H9 (cell line): ENCODE results near the gene HEXIM1. TPM values are rescaled to one million over a fixed set of nuclear protein-coding genes. Genes with fewer than 3 reads are reported as not detected.
A peak's percentile ranks its signal among the peaks of the same experiment; 100 is the strongest.

Source experiments
- DNase-seq: peaks from one replicate; pipeline ENCODE4 v3.0.0-alpha.2; 2017
- H2AFZ ChIP-seq: one replicate; pipeline ENCODE4 v1.6.1; 2013; ENCODE audit warnings: mild to moderate bottlenecking, low read length, control low read depth, moderate library complexity
- H2AK5ac ChIP-seq: 2 replicates; pipeline ENCODE4 v1.6.1; 2013; ENCODE audit warnings: low read length, control low read depth, mixed read lengths; ENCODE audit not compliant: insufficient read length
- H2BK120ac ChIP-seq: one replicate; pipeline ENCODE4 v1.6.1; 2013; ENCODE audit warnings: low read depth, mild to moderate bottlenecking, low read length, control low read depth, inconsistent platforms; ENCODE audit not compliant: poor library complexity, severe bottlenecking
- H2BK12ac ChIP-seq: 2 replicates; pipeline ENCODE4 v1.6.1; 2013; ENCODE audit warnings: low read length, control low read depth, mixed read lengths, low read depth; ENCODE audit not compliant: insufficient read length
- H2BK15ac ChIP-seq: 2 replicates; pipeline ENCODE4 v1.6.1; 2013; ENCODE audit warnings: low read depth, low read length, control low read depth
- H2BK20ac ChIP-seq: one replicate; pipeline ENCODE4 v1.6.1; 2013; ENCODE audit warnings: low read depth, mild to moderate bottlenecking, low read length, control low read depth, inconsistent platforms; ENCODE audit not compliant: poor library complexity, severe bottlenecking
- H2BK5ac ChIP-seq: 2 replicates; pipeline ENCODE4 v1.6.1; 2013; ENCODE audit warnings: low read length, control low read depth, mixed read lengths; ENCODE audit not compliant: insufficient read length
- H3K14ac ChIP-seq: 2 replicates; pipeline ENCODE4 v1.6.1; 2013; ENCODE audit warnings: low read length, control low read depth; ENCODE audit not compliant: insufficient read depth
- H3K18ac ChIP-seq: 2 replicates; pipeline ENCODE4 v1.6.1; 2013; ENCODE audit warnings: low read depth, mild to moderate bottlenecking, mixed read lengths, low read length, control low read depth; ENCODE audit not compliant: insufficient read length
- H3K23ac ChIP-seq: 2 replicates; pipeline ENCODE4 v1.6.1; 2013; ENCODE audit warnings: low read length, control low read depth, mixed read lengths, low read depth; ENCODE audit not compliant: insufficient read length
- H3K23me2 ChIP-seq: 2 replicates; pipeline ENCODE4 v1.6.1; 2013; ENCODE audit warnings: low read depth, mild to moderate bottlenecking, mixed read lengths, low read length, control low read depth; ENCODE audit not compliant: insufficient read length, poor library complexity, severe bottlenecking
- H3K27ac ChIP-seq: 2 replicates; pipeline ENCODE4 v1.5.1; 2013; ENCODE audit warnings: low read length, control low read depth, mixed read lengths, low read depth; ENCODE audit not compliant: insufficient read length
- H3K27me3 ChIP-seq: 2 replicates; pipeline ENCODE4 v1.6.1; 2013; ENCODE audit warnings: low read length, control low read depth, inconsistent platforms; ENCODE audit not compliant: insufficient read depth
- H3K4ac ChIP-seq: 2 replicates; pipeline ENCODE4 v1.6.1; 2013; ENCODE audit warnings: low read depth, mild to moderate bottlenecking, control low read depth, inconsistent platforms, low read length, moderate library complexity
- H3K4me1 ChIP-seq: 2 replicates; pipeline ENCODE4 v1.6.1; 2013; ENCODE audit warnings: low read length, control low read depth, inconsistent platforms; ENCODE audit not compliant: insufficient read depth
- H3K4me2 ChIP-seq: 2 replicates; pipeline ENCODE4 v1.6.1; 2013; ENCODE audit warnings: low read length, control low read depth, mixed read lengths; ENCODE audit not compliant: insufficient read length, insufficient read depth
- H3K56ac ChIP-seq: 2 replicates; pipeline ENCODE4 v1.6.1; 2013; ENCODE audit warnings: low read depth, mild to moderate bottlenecking, mixed read lengths, low read length, control low read depth; ENCODE audit not compliant: insufficient read length
- H3K79me1 ChIP-seq: 2 replicates; pipeline ENCODE4 v1.6.1; 2013; ENCODE audit warnings: low read depth, mild to moderate bottlenecking, moderate library complexity, low read length, control low read depth, inconsistent platforms; ENCODE audit not compliant: insufficient read depth, poor library complexity, severe bottlenecking
- H3K79me2 ChIP-seq: 2 replicates; pipeline ENCODE4 v1.6.1; 2013; ENCODE audit warnings: low read length, control low read depth, inconsistent platforms; ENCODE audit not compliant: insufficient read depth
- H3K9ac ChIP-seq: 2 replicates; pipeline ENCODE4 v1.6.1; 2013; ENCODE audit warnings: low read length, control low read depth, mixed read lengths; ENCODE audit not compliant: insufficient read length; ENCODE audit errors: extremely low read depth
- H3K9me3 ChIP-seq: one replicate; pipeline ENCODE4 v1.6.1; 2013; ENCODE audit warnings: low read depth, low read length, inconsistent platforms; ENCODE audit not compliant: control insufficient read depth
- H3T11ph ChIP-seq: one replicate; pipeline ENCODE4 v1.6.1; 2013; ENCODE audit warnings: mild to moderate bottlenecking, low read length, control low read depth, inconsistent platforms
- H4K20me1 ChIP-seq: one replicate; pipeline ENCODE4 v1.6.1; 2013; ENCODE audit not compliant: control insufficient read depth, insufficient read length, insufficient read depth
- H4K5ac ChIP-seq: 2 replicates; pipeline ENCODE4 v1.6.1; 2013; ENCODE audit warnings: low read depth, mild to moderate bottlenecking, mixed read lengths, low read length, control low read depth; ENCODE audit not compliant: insufficient read length
- H4K8ac ChIP-seq: replicated peaks from 2 replicates; pipeline ENCODE4 v1.6.1; 2013; ENCODE audit warnings: low read length, control low read depth, mixed read lengths, low read depth; ENCODE audit not compliant: insufficient read length
- H4K91ac ChIP-seq: 2 replicates; pipeline ENCODE4 v1.6.1; 2013; ENCODE audit warnings: low read depth, mild to moderate bottlenecking, moderate library complexity, mixed read lengths, low read length, control low read depth; ENCODE audit not compliant: insufficient read length
- H3K27ac Mint-ChIP-seq, 3 experiments: 2 replicates in 2 of 3; 3 replicates in 1 of 3; pipeline ENCODE4 v1.8.0; 2020 to 2021; ENCODE audit warnings: mixed read lengths in 3 of 3, mild to moderate bottlenecking in 1 of 3, moderate library complexity in 1 of 3
- H3K27me3 Mint-ChIP-seq: 2 replicates; pipeline ENCODE4 v1.8.0; 2021; ENCODE audit warnings: low read depth, mild to moderate bottlenecking, moderate library complexity, mixed read lengths
- H3K36me3 Mint-ChIP-seq, 3 experiments: 2 replicates in 2 of 3; 3 replicates in 1 of 3; pipeline ENCODE4 v1.8.0; 2020 to 2021; ENCODE audit warnings: low read depth in 3 of 3, mixed read lengths in 3 of 3; ENCODE audit not compliant: insufficient read depth in 1 of 3
- H3K4me1 Mint-ChIP-seq, 2 experiments: 2 replicates each; pipeline ENCODE4 v1.8.0; 2020; ENCODE audit warnings: mixed read lengths in 2 of 2
- H3K4me3 Mint-ChIP-seq, 2 experiments: 2 replicates in 1 of 2; 3 replicates in 1 of 2; pipeline ENCODE4 v1.8.0; 2020 to 2021; ENCODE audit warnings: mild to moderate bottlenecking in 2 of 2, mixed read lengths in 2 of 2, moderate library complexity in 1 of 2
- H3K9me3 Mint-ChIP-seq, 2 experiments: 2 replicates in 1 of 2; 3 replicates in 1 of 2; pipeline ENCODE4 v1.8.0; 2020; ENCODE audit warnings: mild to moderate bottlenecking in 2 of 2, mixed read lengths in 2 of 2, moderate library complexity in 1 of 2
- CTCF ChIP-seq: fragments of 200-600 bp; sonication (generic); conservative IDR thresholded peaks from 3 replicates; pipeline ENCODE4 v1.8.0; 2021; ENCODE audit warnings: antibody characterized with exemption, mild to moderate bottlenecking
- WGBS: extraction: QIAGEN DNeasy Blood & Tissue Kit; methylation state at CpG from one replicate; pipeline ENCODE4 v1.1.7; 2013; ENCODE audit warnings: missing lambda C conversion rate, low lambda C conversion rate, mixed read lengths; ENCODE audit not compliant: insufficient read length; ENCODE audit errors: extremely low coverage; 5-methylcytosine and 5-hydroxymethylcytosine counted together
- total RNA-seq: library from RNA; stranded (reverse); gene quantifications from 2 replicates; pipeline ENCODE4 v1.2.1, GENCODE V29; 2021

Gene HEXIM1
- total RNA-seq, 1 experiment from 2014 or later, result 32.4 TPM

GRCh38 chr17:45135978-45136791 is 12.1 kb upstream of the HEXIM1 start:
- no peak overlapping the region for H3K27ac Mint-ChIP-seq
- no peak for DNase-seq
- H2AFZ ChIP-seq, result no peak overlapping the region
- no peak overlapping the region for H4K8ac ChIP-seq
- H2BK20ac ChIP-seq, result no peak overlapping the region
- peaks cover 3 to 6% (median 4%) of the 10 kb centered on the region in 3 experiments; a peak in 5 of 7 replicates for H3K36me3 Mint-ChIP-seq
- H3K23me2 ChIP-seq, result peaks cover 14% of the 10 kb centered on the region
- H3K4me2 ChIP-seq, result peak overlapping the region; percentile 67
- H3K56ac ChIP-seq, result no peak overlapping the region
- H2BK120ac ChIP-seq, result no peak overlapping the region
- no peak overlapping the region for H2BK5ac ChIP-seq
- WGBS, result no CpG with 5 or more reads among the region's 21 CpGs
- no peak overlapping the region for H3K4ac ChIP-seq
- H3K27ac ChIP-seq, result no peak overlapping the region
- no peak overlapping the region for H2BK12ac ChIP-seq
- H3K9me3 ChIP-seq, result no peaks in the 10 kb centered on the region
- no peak overlapping the region for H3K18ac ChIP-seq
- H4K20me1 ChIP-seq, result no peaks in the 10 kb centered on the region
- H3K27me3 ChIP-seq, result no peaks in the 10 kb centered on the region
- peak overlapping the region; percentile 70 to 76 for H3K4me3 Mint-ChIP-seq
- peaks cover 1% of the 10 kb centered on the region; the same call in 1 of the 2 replicates for H3K27me3 Mint-ChIP-seq
- H3T11ph ChIP-seq, result no peak overlapping the region
- no peak overlapping the region for H4K5ac ChIP-seq
- H4K91ac ChIP-seq, result no peak overlapping the region
- H3K9ac ChIP-seq, result no peak overlapping the region
- no peak for TF ChIP-seq CTCF
- H3K4me1 ChIP-seq, result no peaks in the 10 kb centered on the region
- peaks cover 11 to 21% of the 10 kb centered on the region in 2 experiments for H3K4me1 Mint-ChIP-seq
- H3K14ac ChIP-seq, result no peak overlapping the region
- H2AK5ac ChIP-seq, result no peak overlapping the region
- H3K23ac ChIP-seq, result no peak overlapping the region
- H3K9me3 Mint-ChIP-seq, result peaks cover 3 to 5% of the 10 kb centered on the region in 2 experiments; a peak in 4 of 5 replicates
- no peaks in the 10 kb centered on the region for H3K79me1 ChIP-seq
- H2BK15ac ChIP-seq, result no peak overlapping the region
- no peaks in the 10 kb centered on the region for H3K79me2 ChIP-seq
